Right atrium auricular region (tissue), 2 donors: ENCODE results near the gene SLC16A3. TPM values are rescaled to one million over a fixed set of nuclear protein-coding genes. Genes with fewer than 3 reads are reported as not detected.

Experiments
- DNase-seq: peaks from one replicate; pipeline ENCODE4 v3.0.0-alpha.2; 2019; ENCODE audit warnings: low spot score
- H3K27ac ChIP-seq, 2 donors: fragments of 200-600 bp; sonication (generic); 1 replicate in 1 of 2; 2 replicates in 1 of 2; pipeline ENCODE4 v1.5.1; 2016 to 2019
- H3K27me3 ChIP-seq, 2 donors: fragments of 200-600 bp; sonication (generic); one replicate each; pipeline versions ENCODE4 v1.5.1 to v1.6.0; 2017 to 2019
- H3K36me3 ChIP-seq: fragments of 200-600 bp; sonication (generic); one replicate; pipeline ENCODE4 v1.5.1; 2016
- H3K4me1 ChIP-seq, 2 donors: fragments of 200-600 bp; sonication (generic); one replicate each; pipeline versions ENCODE4 v1.5.1 to v1.6.0; 2017 to 2019
- H3K4me3 ChIP-seq, 2 donors: fragments of 200-600 bp; sonication (generic); 1 replicate in 1 of 2; 2 replicates in 1 of 2; pipeline ENCODE4 v1.5.1; 2017 to 2019; ENCODE audit warnings: mild to moderate bottlenecking in 1 of 2, moderate library complexity in 1 of 2
- H3K9me3 ChIP-seq, 2 donors: fragments of 200-600 bp; sonication (generic); one replicate each; pipeline ENCODE4 v1.5.1; 2019
- total RNA-seq, 2 donors: library from RNA; depleted of rRNA; stranded (reverse); fragments of >200 nt; gene quantifications; one replicate each; pipeline ENCODE4 v1.1.0, GENCODE V29; 2016
- TF ChIP-seq, protein P1 (sequence below), 2 donors: fragments of 200-600 bp; sonication (generic); IDR thresholded peaks; one replicate each; pipeline ENCODE4 v1.5.1; 2019; ENCODE audit warnings: antibody characterized with exemption in 2 of 2

Gene SLC16A3
- total RNA-seq, 2 donors from 2014 or later = 5.0 to 19.5 TPM

DNA sequence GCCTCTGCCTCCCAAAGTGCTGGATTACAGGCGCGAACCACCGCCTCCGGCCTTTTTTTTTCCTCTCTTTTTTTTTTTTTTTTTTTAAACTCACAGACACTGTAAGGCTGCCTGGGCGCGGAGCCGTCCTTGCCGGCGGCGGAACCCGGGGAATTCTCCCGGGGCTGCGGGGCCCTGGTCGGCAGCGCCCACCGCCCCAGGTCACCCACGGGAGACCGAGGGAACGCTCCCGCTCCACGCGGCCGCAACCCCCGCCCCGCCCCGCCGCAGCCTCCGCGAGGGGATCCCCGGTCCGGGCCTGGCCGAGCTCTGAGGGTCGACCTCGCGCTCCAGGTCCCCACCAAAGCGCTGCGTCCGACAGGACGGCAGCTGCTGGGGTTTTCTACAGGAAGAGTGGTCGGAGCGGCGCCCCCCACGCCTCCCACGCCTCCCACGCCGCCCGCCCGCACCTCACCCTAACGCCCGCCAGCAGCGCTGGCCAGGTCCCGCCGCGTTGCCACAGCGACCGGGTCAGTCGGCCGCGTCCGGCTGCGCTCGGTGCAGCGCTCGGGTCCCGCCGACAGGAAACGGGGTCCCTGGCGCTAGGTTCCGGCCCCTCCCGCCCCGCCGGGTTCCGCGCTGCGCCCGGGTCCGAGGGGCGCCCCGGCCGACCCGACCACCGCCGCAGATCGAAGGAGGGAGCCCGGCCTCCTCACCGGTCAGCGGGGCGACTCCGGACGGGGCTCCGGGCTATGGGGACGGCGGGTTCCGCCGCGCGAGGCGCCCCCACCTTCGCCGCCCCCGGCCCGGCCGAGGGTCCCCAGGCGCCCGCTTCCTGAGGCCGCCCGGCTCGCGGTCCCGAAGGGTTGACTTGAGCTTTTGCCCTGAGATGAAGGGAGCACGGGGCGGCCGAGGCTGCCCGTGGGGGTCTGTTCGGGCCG lies 16.3 kb upstream of the SLC16A3 start, which contains the start of gene CCDC57:
Gene CCDC57, minus strand, starts transcription at position 512 of the 920 bp plus-strand sequence. CDS start 10,898 bp downstream, outside the sequence.
- no peak for DNase-seq
- H3K4me1 ChIP-seq = peaks cover 0 to 41% of the 10 kb centered on the region in 2 donors
- no peaks in the 10 kb centered on the region for H3K36me3 ChIP-seq
- no peaks in the 10 kb centered on the region for H3K27me3 ChIP-seq
- no peaks in the 10 kb centered on the region for H3K9me3 ChIP-seq
- TF ChIP-seq, protein P1, sequence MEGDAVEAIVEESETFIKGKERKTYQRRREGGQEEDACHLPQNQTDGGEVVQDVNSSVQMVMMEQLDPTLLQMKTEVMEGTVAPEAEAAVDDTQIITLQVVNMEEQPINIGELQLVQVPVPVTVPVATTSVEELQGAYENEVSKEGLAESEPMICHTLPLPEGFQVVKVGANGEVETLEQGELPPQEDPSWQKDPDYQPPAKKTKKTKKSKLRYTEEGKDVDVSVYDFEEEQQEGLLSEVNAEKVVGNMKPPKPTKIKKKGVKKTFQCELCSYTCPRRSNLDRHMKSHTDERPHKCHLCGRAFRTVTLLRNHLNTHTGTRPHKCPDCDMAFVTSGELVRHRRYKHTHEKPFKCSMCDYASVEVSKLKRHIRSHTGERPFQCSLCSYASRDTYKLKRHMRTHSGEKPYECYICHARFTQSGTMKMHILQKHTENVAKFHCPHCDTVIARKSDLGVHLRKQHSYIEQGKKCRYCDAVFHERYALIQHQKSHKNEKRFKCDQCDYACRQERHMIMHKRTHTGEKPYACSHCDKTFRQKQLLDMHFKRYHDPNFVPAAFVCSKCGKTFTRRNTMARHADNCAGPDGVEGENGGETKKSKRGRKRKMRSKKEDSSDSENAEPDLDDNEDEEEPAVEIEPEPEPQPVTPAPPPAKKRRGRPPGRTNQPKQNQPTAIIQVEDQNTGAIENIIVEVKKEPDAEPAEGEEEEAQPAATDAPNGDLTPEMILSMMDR (IDR thresholded peaks at IDR 0.05) = peak in 1 of 2 donors; percentile 31
- peak within 1 kb of the TSS; percentile 96 to 98 for H3K4me3 ChIP-seq
- H3K27ac ChIP-seq = peak within 1 kb of the TSS; percentile 83 to 87

DNA sequence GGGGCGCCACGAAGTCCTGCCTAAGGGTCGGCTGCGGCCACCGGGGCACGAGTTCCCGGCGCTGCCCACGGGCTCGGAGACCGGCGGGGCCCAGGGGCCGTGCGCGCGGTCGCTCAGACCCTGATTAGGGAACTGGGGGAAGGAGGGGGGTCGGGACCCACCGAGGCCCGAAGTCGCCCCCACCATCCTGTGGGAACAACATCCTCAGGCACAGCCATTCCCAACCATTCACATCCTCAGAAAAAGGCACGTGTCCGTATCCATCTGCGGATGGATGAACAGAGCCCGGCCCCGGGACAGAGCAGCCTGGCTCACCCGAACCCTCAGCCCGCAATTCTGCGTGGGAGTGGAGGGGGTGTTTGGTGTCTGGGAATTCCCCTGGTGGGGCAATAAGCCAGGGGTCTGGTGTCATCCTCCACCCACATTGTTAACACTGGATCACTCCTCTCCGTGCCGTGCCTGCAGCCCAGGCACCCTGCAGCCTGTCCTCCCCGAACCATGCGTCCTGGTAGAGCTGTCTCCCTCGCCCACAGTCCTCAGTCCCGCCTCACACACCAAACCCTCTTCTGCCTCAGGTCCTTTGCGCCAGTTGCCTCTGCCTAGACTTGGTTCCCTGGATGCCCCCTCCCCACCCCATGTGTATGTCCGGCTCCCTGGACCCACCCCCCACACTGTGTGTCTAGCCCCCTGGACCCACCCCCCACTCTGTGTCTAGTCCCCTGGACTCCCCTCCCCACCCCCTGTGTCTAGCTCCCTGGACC lies 15.4 kb upstream of the SLC16A3 start:
- Histone ChIP-seq H3K4me1 (peaks cover 0 to 45% of the 10 kb centered on the region in 2 donors), H3K4me3 (peak overlapping the region; percentile 96 to 98), H3K36me3 (no peaks in the 10 kb centered on the region), H3K9me3 (no peaks in the 10 kb centered on the region), H3K27ac (peak overlapping the region; percentile 83 to 87), H3K27me3 (no peaks in the 10 kb centered on the region)
- TF ChIP-seq, protein P1 (IDR thresholded peaks at IDR 0.05) = no peak
- no peak for DNase-seq

DNA sequence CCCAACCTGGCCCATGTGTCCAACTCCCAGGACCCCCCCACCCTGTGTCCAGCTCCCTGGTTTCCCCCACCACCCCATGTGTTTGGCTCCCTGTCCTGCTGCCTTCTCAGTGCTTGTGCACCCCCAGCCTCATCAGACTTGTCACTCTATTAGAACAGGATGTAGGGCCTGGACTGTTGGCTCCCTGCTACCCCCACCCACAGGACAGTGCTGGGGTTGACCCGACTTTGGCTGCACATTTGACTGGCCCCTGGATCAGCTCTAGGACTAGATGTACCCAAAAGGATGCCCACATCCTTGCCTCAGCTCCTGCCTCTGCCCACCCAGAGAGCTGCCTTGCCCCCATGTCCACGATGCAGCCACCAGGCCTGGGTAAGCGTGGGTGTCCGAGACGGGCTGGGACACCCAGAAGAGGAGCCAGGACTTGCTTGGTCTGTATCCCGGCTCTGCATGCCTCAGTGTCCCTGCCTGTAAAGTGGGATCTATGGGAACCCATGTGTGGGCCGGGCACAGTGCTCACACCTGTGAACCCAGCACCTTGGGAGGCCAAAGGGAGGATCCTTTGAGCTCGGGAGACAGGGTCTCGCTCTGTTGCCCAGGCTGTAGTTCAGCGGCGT lies 14.7 kb upstream of the SLC16A3 start:
- Histone ChIP-seq H3K4me3 (no peak overlapping the region), H3K27ac (no peak overlapping the region), H3K36me3 (no peaks in the 10 kb centered on the region), H3K4me1 (peaks cover 0 to 45% of the 10 kb centered on the region in 2 donors), H3K27me3 (no peaks in the 10 kb centered on the region), H3K9me3 (no peaks in the 10 kb centered on the region)
- DNase-seq = no peak
- TF ChIP-seq, protein P1 (IDR thresholded peaks at IDR 0.05) = no peak

DNA sequence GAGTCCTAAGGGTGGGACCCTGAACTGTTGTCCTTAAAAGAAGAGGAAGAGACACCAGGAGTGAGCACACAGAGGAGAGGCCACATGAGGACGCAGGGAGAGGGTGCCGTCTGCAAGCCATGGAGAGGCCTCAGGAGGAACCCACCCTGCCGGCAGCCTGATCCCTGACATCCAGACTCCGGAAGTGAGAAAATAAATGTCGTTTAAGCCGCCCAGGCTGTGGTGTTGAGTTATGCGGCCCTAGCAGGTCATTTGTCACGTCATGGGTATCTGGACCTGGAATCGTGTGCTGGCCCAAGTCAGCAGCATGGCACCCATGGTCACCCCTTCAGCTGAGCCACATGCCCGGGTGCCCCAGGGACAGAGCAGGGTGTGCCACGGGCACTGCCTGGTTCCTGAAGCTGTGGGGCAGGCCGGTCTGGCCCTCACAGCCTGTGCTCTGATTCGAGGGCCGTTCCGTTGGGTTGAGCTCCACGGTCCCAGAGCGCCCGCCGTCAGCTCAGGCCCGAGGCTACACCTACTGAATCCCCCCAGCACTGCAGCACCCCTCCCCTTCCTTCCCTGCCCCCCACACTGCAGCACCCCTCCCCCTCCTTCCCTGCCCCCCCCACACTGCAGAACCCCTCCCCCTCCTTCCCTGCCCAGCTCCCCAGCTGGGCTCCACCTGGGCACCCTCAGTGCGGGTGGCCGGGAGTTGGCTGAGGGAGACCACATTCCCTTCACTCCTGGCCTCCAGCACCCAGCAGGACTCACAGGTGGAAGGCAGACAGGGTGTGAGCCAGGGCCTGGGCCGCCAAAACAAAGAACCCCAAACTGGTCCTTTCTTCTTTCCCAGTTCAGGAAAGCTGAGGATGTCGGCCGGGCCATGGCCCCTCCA lies 13.5 kb upstream of the SLC16A3 start:
- H3K27ac ChIP-seq = peak overlapping the region in 1 of 2 donors; percentile 68
- no peaks in the 10 kb centered on the region for H3K9me3 ChIP-seq
- H3K27me3 ChIP-seq = no peaks in the 10 kb centered on the region
- DNase-seq = no peak
- peaks cover 0 to 45% of the 10 kb centered on the region in 2 donors for H3K4me1 ChIP-seq
- TF ChIP-seq, protein P1 (IDR thresholded peaks at IDR 0.05) = no peak
- H3K4me3 ChIP-seq = no peak overlapping the region
- H3K36me3 ChIP-seq = no peaks in the 10 kb centered on the region

DNA sequence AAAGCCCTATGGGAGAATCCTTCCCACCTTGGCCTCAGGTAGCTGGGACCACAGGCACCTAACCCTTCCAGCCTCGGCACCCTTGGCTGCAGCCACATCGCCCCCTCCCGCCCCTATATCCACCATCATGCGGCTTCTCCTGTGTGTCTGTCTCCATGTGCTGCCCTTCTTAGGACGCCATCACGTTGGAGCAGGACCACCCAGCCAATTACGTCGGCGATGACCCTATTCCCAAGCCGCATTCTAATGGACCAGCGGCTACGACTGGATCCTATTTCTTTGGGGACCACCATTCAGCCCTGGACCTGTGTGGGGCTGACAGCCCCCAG lies 12.9 kb upstream of the SLC16A3 start:
- Histone ChIP-seq H3K4me3 (no peak overlapping the region), H3K27me3 (no peaks in the 10 kb centered on the region), H3K36me3 (no peaks in the 10 kb centered on the region), H3K9me3 (no peaks in the 10 kb centered on the region), H3K27ac (peak overlapping the region; percentile 68 to 72), H3K4me1 (peaks cover 0 to 45% of the 10 kb centered on the region in 2 donors)
- TF ChIP-seq, protein P1 (IDR thresholded peaks at IDR 0.05) = no peak
- no peak for DNase-seq
